DOHH2 (cell line): ENCODE results near the gene DRICH1.
"Not testable (repeated sequence)": the region's sequence is repeated elsewhere in the genome, so short reads cannot be mapped to it uniquely, and the experiment has no call there.

ENCODE experiments used
- H3F3A ChIP-seq: fragments of 200-600 bp; sonication (generic), shearing (Covaris generic); 2 replicates; pipeline ENCODE4 v1.6.0; 2016; ENCODE audit warnings: antibody characterized with exemption, mild to moderate bottlenecking; ENCODE audit not compliant: control insufficient read depth, insufficient read depth
- H3K27ac ChIP-seq: fragments of 200-600 bp; sonication (generic); 2 replicates; pipeline ENCODE4 v1.5.1; 2014; ENCODE audit warnings: low read depth, mild to moderate bottlenecking, low read length, moderate library complexity
- H3K27me3 ChIP-seq: fragments of 200-600 bp; sonication (generic); 2 replicates; pipeline ENCODE4 v1.6.1; 2014; ENCODE audit warnings: mild to moderate bottlenecking, low read length, mixed read lengths; ENCODE audit not compliant: control insufficient read depth
- H3K36me3 ChIP-seq: fragments of 200-600 bp; sonication (generic); 2 replicates; pipeline ENCODE4 v1.6.1; 2014; ENCODE audit warnings: mild to moderate bottlenecking, low read length, moderate library complexity, mixed read lengths; ENCODE audit not compliant: control insufficient read depth
- H3K4me1 ChIP-seq: fragments of 200-600 bp; sonication (generic); 2 replicates; pipeline ENCODE4 v1.6.1; 2014; ENCODE audit warnings: mild to moderate bottlenecking, low read length, mixed read lengths; ENCODE audit not compliant: control insufficient read depth
- H3K4me2 ChIP-seq: fragments of 200-600 bp; sonication (generic); 2 replicates; pipeline ENCODE4 v1.6.0; 2014; ENCODE audit warnings: mild to moderate bottlenecking, low read length, moderate library complexity
- H3K4me3 ChIP-seq: fragments of 200-600 bp; sonication (generic); 2 replicates; pipeline ENCODE4 v1.5.1; 2014; ENCODE audit warnings: mild to moderate bottlenecking, low read length, mixed read lengths
- H3K79me2 ChIP-seq: fragments of 200-600 bp; sonication (generic); 2 replicates; pipeline ENCODE4 v1.6.1; 2014; ENCODE audit warnings: mild to moderate bottlenecking, low read length, mixed read lengths; ENCODE audit not compliant: control insufficient read depth
- H3K9me2 ChIP-seq: fragments of 200-600 bp; sonication (generic); replicated peaks from 2 replicates; pipeline ENCODE4 v1.6.1; 2014; ENCODE audit warnings: mild to moderate bottlenecking, low read length, mixed read lengths; ENCODE audit not compliant: control insufficient read depth
- H3K9me3 ChIP-seq: fragments of 200-600 bp; sonication (generic); 2 replicates; pipeline ENCODE4 v1.6.1; 2014; ENCODE audit warnings: antibody characterized with exemption, low read length, mixed read lengths; ENCODE audit not compliant: control insufficient read depth, insufficient read depth
- H4K20me1 ChIP-seq: fragments of 200-600 bp; sonication (generic); 2 replicates; pipeline ENCODE4 v1.6.0; 2014; ENCODE audit warnings: low read depth, mild to moderate bottlenecking, antibody characterized with exemption, low read length, moderate library complexity; ENCODE audit not compliant: control insufficient read depth, insufficient read depth
- EZH2phosphoT487 ChIP-seq: fragments of 200-600 bp; sonication (generic); IDR thresholded peaks from 2 replicates; pipeline ENCODE4 v1.6.1; 2017; ENCODE audit warnings: borderline replicate concordance, mild to moderate bottlenecking, antibody characterized with exemption, low read length, moderate library complexity, mixed read lengths
- TF ChIP-seq, protein P1 (sequence below): fragments of 200-600 bp; sonication (generic); IDR thresholded peaks from one replicate; pipeline ENCODE4 v1.5.1; 2014; ENCODE audit warnings: antibody characterized with exemption, mild to moderate bottlenecking, low read depth, low read length; ENCODE audit not compliant: poor library complexity, severe bottlenecking

DRICH1 gene

DNA sequence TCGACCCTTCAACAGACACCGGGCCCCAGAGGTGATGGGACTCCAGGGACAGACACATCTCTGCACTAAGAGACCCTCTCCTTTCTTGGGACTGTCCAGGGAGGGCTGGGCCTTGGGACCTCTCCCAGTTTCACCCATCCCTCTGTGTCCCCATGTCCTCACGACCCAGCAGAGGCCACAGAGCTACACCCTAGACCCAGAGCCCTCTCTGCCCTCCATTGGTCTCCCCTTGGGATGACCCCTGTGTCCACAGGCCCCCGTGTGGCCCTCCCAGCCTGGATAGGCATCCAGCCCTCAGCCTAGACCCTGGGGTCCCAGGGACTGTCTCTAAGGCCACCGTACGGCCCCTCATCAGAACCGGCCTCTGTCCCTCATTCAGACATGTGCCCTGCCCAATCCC is 7.5 kb upstream of the DRICH1 start:
- no peaks in the 10 kb centered on the region for H4K20me1 ChIP-seq
- H3K9me3 ChIP-seq, result no peaks in the 10 kb centered on the region
- H3K4me1 ChIP-seq, result no peaks in the 10 kb centered on the region
- H3K4me3 ChIP-seq, result no peak overlapping the region
- no peaks in the 10 kb centered on the region for H3K27me3 ChIP-seq
- H3K27ac ChIP-seq, result no peak overlapping the region
- no peak overlapping the region for H3K4me2 ChIP-seq
- H3K36me3 ChIP-seq, result no peaks in the 10 kb centered on the region
- no peak for TF ChIP-seq EZH2phosphoT487
- H3K9me2 ChIP-seq, result no peaks in the 10 kb centered on the region
- H3F3A ChIP-seq, result no peaks in the 10 kb centered on the region
- no peaks in the 10 kb centered on the region for H3K79me2 ChIP-seq

DNA sequence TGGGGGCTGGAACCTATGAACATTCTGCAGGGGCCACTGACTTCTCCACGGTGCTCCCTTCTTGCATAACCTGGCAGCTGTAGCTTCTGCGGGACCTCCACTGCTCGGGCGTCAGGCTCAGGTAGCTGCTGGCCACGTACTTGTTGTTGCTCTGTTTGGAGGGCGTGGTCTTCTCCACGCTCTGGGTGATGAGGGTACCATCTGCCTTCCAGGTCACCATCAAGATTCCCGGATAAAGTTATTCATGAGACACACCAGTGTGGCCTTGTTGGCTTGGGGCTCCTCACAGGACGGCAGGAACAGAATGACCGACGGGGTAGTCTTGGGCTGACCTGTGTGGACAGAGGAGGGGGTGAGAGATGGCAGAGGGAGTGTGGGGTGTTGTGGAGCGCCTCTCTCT is 6.5 kb upstream of the DRICH1 start:
- Histone ChIP-seq H3K79me2 (no peaks in the 10 kb centered on the region), H3K4me3 (no peak overlapping the region), H3K9me3 (no peaks in the 10 kb centered on the region), H3K27me3 (no peaks in the 10 kb centered on the region), H3K9me2 (no peaks in the 10 kb centered on the region), H3K4me2 (no peak overlapping the region), H3K4me1 (no peaks in the 10 kb centered on the region), H3F3A (no peaks in the 10 kb centered on the region), H3K27ac (no peak overlapping the region), H3K36me3 (no peaks in the 10 kb centered on the region), H4K20me1 (no peaks in the 10 kb centered on the region)
- TF ChIP-seq, protein P1, sequence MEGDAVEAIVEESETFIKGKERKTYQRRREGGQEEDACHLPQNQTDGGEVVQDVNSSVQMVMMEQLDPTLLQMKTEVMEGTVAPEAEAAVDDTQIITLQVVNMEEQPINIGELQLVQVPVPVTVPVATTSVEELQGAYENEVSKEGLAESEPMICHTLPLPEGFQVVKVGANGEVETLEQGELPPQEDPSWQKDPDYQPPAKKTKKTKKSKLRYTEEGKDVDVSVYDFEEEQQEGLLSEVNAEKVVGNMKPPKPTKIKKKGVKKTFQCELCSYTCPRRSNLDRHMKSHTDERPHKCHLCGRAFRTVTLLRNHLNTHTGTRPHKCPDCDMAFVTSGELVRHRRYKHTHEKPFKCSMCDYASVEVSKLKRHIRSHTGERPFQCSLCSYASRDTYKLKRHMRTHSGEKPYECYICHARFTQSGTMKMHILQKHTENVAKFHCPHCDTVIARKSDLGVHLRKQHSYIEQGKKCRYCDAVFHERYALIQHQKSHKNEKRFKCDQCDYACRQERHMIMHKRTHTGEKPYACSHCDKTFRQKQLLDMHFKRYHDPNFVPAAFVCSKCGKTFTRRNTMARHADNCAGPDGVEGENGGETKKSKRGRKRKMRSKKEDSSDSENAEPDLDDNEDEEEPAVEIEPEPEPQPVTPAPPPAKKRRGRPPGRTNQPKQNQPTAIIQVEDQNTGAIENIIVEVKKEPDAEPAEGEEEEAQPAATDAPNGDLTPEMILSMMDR, result no peak
- no peak for TF ChIP-seq EZH2phosphoT487

DNA sequence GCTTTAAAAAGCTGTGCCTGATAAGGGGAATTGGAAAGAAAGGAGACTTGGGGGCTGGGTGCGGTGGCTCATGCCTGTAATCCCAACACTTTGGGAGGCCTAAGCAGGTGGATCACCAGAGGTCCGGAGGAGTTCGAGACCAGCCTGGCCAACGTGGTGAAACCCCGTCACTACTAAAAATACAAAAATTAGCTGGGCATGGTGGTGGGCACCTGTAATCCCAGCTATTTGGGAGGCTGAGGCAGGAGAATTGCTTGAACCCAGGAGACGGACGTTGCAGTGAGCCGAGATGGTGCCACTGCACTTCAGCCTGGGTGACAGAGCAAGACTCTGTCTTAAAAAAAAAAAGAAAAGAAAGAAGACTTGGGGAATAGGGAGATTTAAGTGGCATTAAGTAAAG is 3.2 kb upstream of the DRICH1 start:
- not testable (repeated sequence) for H3K4me3 ChIP-seq, H3K9me3 ChIP-seq, H4K20me1 ChIP-seq, H3F3A ChIP-seq, H3K4me2 ChIP-seq, H3K4me1 ChIP-seq, H3K79me2 ChIP-seq, H3K9me2 ChIP-seq, H3K27ac ChIP-seq, H3K36me3 ChIP-seq, H3K27me3 ChIP-seq

DNA sequence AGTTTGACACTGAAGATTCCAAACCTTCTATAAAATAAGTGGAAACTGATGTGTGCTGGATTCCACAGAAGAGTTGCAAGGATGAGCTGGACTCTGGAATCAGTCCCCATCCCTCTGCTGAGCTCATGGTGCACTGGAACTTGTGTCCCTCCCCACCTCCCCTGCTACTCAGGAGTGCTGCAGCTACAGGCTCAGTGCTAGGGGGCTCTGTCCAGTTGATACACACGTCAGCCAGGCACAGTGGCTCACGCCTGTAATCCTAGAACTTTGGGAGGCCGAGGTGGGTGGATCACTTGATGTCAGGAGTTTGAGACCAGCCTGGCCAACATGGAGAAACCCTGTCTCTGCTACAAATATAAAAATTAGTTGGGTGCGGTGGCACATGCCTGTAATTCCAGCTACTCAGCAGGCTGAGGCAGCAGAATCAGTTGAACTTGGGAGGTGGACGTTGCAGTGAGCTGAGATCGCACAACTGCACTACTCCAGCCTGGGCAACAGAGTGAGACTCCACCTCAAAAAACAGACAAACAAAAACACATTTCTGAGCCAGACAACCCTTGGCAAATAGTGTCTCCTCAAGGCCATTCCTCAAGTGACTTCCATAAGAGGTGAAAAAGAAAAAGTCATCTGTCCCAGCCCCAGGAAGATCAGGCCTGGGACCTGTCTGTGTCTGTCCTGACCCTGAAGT is 3.9 kb downstream of the DRICH1 start:
- H3K27me3 ChIP-seq, result peaks cover 23% of the 10 kb centered on the region
- not testable (repeated sequence) for H3K79me2 ChIP-seq, H3K4me1 ChIP-seq, H4K20me1 ChIP-seq, H3K9me3 ChIP-seq, H3K4me3 ChIP-seq, H3K9me2 ChIP-seq, H3K27ac ChIP-seq, H3K4me2 ChIP-seq, H3K36me3 ChIP-seq, H3F3A ChIP-seq

DNA sequence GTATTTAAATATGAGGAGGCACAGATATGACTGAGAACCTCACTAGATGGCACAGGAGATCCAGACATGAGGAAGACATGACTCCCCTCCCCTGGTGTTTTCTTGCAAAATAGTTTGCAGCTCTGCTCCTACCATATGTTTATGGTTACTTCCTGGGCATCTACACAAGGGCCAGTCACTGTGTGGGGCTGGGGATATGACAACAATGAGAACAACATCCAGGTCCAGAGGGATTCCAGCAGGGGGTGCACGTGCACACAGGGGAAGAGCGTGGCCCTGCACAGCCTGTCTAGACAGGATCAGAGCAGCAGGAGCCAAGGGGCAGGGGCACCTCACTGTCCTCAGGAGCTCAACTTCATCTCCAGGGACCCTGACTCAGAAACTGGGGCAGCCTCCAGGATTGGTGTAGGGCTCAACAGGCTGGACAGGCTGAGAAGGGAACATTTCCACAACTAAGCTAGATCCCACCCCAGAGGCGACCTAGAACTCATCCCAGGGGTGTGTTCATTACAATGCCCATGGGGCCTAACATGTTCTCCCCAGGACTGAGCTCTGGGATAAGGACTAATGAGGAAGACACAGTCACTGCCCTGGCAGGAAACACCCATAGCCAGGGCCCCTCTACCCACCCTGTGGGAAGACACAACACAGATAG is 4.6 kb downstream of the DRICH1 start:
- H3K4me3 ChIP-seq, H3F3A ChIP-seq, H3K9me3 ChIP-seq, H3K36me3 ChIP-seq, H4K20me1 ChIP-seq, H3K27ac ChIP-seq, H3K4me1 ChIP-seq, H3K4me2 ChIP-seq, H3K79me2 ChIP-seq, H3K9me2 ChIP-seq: not testable (repeated sequence)
- TF ChIP-seq, protein P1, result peak; percentile 67
- peaks cover 28% of the 10 kb centered on the region for H3K27me3 ChIP-seq
